NCI-H526 (cell line): ENCODE measurements around the gene GPRIN3.
"Not testable (repeated sequence)": the region's sequence is repeated elsewhere in the genome, so short reads cannot be mapped to it uniquely, and the experiment has no call there.

ENCODE experiments used
- DNase-seq, 2 experiments: peaks; one replicate each; lab custom pipeline; 2025; lab: John Stamatoyannopoulos, UW

The GPRIN3 gene

DNA sequence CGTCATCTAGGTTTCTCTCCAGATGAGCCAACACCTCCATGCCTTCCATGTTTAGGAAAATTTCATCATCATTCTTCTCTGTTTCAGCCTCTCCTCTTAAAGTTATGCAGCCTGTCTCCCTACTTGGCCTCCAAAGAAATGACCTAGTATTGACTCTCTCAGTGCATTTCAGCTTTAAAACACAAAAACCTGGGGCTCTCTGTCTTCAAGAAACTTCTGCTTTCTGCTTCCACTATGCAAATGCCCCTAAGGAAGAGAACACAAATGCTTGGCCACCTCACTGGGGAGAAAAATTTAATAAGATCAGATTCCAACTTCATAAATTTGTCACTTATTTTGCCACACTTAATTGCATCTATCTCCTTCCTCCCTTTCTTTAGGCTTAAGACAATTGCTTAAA lies 93.3 kb downstream of the GPRIN3 start:
- DNase-seq = no peak

DNA sequence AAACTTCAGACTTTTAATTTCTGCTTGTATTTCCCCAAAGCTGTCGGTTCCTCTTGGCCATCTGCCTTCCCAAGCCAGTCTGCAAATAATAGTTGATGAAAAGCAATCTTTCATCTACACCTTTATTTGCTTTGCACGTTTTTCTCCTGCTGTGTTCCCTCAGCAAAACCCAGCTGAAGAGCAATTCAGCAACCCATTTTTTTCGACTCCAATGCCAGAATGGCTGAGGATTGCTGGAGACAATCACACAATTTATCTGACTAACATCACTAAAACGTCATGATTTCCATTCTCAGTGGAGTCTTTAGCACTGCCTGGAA lies 94.3 kb downstream of the GPRIN3 start:
- no peak for DNase-seq

DNA sequence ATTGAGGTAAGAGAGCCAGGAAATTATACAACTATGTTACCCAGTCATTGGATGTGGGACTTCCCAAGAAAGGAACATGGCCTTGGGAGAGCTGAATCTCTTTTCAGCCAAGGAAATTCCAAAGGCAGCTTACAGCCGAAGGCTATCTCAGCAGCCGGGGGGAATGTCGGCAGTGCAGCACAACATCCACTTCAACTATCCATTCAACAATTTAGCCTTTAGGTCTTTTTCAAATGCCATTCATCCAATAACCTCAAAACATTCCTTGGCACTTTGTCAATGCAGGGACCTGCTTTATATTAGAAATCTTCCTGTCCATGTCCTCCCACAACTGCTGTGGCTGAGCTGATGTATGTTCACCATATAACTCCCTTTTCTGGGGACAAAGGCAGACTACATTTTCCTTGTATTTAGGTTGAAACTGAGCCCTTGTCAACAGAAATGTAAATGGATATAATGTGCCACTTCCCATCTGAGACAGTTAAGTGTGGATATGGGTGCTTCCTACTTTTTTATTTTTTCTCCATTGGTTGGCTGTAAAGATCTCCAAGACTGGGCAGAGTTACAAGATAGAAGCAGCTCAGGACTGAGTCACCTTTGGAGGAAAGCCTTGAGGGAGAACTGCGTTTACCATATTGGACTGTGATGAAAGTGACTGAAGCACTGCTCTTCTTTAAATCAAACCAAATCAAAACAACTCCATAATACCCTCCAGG lies 94.8 kb downstream of the GPRIN3 start:
- DNase-seq = no peak

GRCh38 chr4:89204624-89205023 lies 103.0 kb downstream of the GPRIN3 start:
- DNase-seq = no peak

GRCh38 chr4:89203902-89204301 lies 103.7 kb downstream of the GPRIN3 start:
- DNase-seq = no peak

DNA sequence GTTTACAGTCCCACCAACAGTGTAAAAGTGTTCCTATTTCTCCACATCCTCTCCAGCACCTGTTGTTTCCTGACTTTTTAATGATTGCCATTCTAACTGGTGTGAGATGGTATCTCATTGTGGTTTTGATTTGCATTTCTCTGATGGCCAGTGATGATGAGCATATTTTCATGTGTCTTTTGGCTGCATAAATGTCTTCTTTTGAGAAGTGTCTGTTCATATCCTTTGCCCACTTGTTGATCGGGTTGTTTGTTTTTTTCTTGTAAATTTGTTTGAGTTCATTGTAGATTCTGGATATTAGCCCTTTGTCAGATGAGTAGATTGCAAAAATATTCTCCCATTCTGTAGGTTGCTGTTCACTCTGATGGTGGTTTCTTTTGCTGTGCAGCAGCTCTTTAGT lies 108.2 kb downstream of the GPRIN3 start:
- not testable (repeated sequence) for DNase-seq

DNA sequence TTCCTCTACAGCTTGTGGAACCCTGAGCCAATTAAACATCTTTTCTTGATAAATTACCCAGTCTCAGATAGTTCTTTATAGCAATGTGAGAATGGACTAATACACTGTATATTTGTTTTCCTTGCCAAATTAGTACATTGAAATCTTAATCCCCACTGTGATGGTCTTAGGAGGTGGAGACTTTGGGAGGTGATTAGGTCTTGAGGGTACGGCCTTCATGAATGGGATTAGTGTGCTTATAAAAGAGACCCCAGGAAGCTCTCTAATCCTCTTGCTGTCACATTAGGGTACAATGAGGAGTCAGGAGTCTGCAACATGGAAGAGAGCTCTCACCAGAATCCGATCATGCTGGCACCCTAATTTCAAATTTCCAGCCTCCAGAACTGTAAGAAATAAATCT lies 109.7 kb downstream of the GPRIN3 start:
- no peak for DNase-seq

DNA sequence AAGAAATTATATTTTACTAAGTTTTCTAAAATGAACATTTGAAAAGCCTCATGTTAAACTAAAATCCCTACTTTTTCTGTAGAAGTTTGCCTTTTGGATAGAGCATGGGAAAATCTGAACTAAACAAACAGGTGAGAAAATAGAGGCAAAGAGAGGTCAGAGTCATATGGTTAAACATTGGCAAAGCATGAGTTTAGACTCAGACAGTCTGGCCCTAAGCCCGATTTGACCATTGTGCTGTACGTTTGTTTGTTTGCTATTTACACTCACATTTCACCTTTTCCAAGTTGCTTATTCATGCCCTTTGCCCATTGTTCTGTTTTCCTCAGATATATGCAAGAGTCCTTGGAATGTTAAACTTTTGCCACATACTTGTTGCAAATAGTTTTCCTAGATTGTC lies 110.9 kb downstream of the GPRIN3 start:
- no peak for DNase-seq

DNA sequence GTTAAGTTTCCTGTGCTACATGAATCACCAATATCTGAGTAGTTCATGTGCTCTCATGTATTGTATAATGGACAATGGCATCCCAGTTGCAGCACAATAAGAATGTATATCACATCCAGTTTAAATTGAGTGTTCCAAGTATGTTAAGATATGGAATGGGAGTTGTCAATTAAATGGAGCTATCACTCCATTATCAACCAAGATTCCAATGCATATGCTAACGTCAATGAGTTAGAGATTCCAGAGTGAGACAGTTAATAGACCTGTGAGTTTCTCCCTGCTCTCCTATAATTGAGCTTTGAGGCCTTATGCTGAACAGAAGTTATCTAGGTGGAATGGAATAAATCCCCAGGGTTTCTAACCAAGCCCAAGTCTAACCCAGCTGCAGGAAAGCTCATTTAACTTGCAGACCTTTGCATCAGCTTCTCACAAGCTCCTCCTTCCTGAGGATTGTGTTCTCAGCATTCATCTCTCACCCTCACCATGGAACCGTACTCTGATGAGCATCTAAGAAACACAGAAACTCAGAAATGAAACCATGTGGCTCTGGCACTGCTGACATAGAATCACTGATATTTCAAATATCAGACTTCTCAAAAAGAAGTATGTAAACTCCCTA lies 111.4 kb downstream of the GPRIN3 start:
- no peak for DNase-seq

DNA sequence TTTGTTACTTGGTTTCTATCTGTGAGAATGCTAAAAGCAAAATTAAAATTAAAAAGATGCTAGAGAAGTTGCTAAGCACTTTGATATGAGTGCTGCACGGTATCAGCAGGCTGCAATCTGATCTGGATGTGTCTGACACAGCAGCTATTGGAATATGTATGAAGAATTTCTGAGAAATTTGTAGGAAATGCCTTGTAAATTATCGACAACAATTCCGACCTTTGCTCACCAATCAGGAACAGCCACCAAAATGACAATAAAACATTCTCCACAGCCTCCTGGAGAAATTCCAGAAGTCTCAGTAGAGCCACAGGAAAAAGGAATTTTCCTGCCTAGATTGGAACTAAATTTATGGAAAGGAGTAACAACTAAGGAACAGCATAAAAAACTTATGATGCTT lies 113.8 kb downstream of the GPRIN3 start:
- no peak for DNase-seq
